GM23338 (cell line): Measurements from ENCODE around the gene DNAL1. TPM values are rescaled to one million over a fixed set of nuclear protein-coding genes. Genes with fewer than 3 reads are reported as not detected.

ENCODE experiments used
- ATAC-seq: fragments of 200-7000 bp; cut with Tn5 transposase; 3 replicates; pipeline ENCODE4 v1.9.1; 2020
- DNase-seq: peaks from one replicate; pipeline ENCODE4 v3.0.0-alpha.2; 2015; ENCODE audit warnings: low spot score
- H2AFZ ChIP-seq: fragments of 200-600 bp; sonication (generic); 2 replicates; pipeline ENCODE4 v1.8.0; 2016; ENCODE audit warnings: antibody characterized with exemption, mild to moderate bottlenecking, moderate library complexity
- H3F3A ChIP-seq: fragments of 200-600 bp; sonication (generic); replicated peaks from 2 replicates; pipeline ENCODE4 v1.8.0; 2017; ENCODE audit warnings: antibody characterized with exemption, mixed run types, low read depth
- H3K27ac ChIP-seq: fragments of 200-600 bp; sonication (generic); 2 replicates; pipeline ENCODE4 v1.6.1; 2016; ENCODE audit warnings: low read depth
- H3K27me3 ChIP-seq: fragments of 200-600 bp; sonication (generic); 2 replicates; pipeline ENCODE4 v1.8.0; 2016; ENCODE audit warnings: mild to moderate bottlenecking, mixed run types, moderate library complexity; ENCODE audit not compliant: insufficient read depth
- H3K36me3 ChIP-seq: fragments of 200-600 bp; sonication (generic); 2 replicates; pipeline ENCODE4 v1.8.0; 2016; ENCODE audit warnings: mild to moderate bottlenecking; ENCODE audit not compliant: insufficient read depth
- H3K4me1 ChIP-seq: fragments of 200-600 bp; sonication (generic); 2 replicates; pipeline ENCODE4 v1.8.0; 2016; ENCODE audit warnings: mild to moderate bottlenecking, moderate library complexity; ENCODE audit not compliant: insufficient read depth
- H3K4me2 ChIP-seq: fragments of 200-600 bp; sonication (generic); 2 replicates; pipeline ENCODE4 v1.7.1; 2017; ENCODE audit warnings: mixed run types
- H3K4me3 ChIP-seq: fragments of 200-600 bp; sonication (generic); 2 replicates; pipeline ENCODE4 v1.6.1; 2016; ENCODE audit warnings: mixed run types
- H3K79me2 ChIP-seq: fragments of 200-600 bp; sonication (generic); replicated peaks from 2 replicates; pipeline ENCODE4 v1.8.0; 2017; ENCODE audit warnings: mild to moderate bottlenecking; ENCODE audit not compliant: insufficient read depth
- H3K9me2 ChIP-seq: fragments of 200-600 bp; sonication (generic); 2 replicates; pipeline ENCODE4 v1.8.0; 2017; ENCODE audit not compliant: insufficient read depth
- H4K20me1 ChIP-seq: fragments of 200-600 bp; sonication (generic); replicated peaks from 2 replicates; pipeline ENCODE4 v1.8.0; 2017; ENCODE audit warnings: mild to moderate bottlenecking; ENCODE audit not compliant: insufficient read depth
- H3K27ac Mint-ChIP-seq: 2 replicates; pipeline ENCODE4 v1.8.0; 2020; ENCODE audit warnings: inconsistent platforms, mild to moderate bottlenecking, moderate library complexity, mixed read lengths
- H3K27me3 Mint-ChIP-seq: 3 replicates; pipeline ENCODE4 v1.8.0; 2022; ENCODE audit warnings: low read depth, mild to moderate bottlenecking, moderate library complexity, mixed read lengths, inconsistent platforms; ENCODE audit not compliant: insufficient read depth, poor library complexity
- H3K36me3 Mint-ChIP-seq: 3 replicates; pipeline ENCODE4 v1.8.0; 2021; ENCODE audit warnings: low read depth, mild to moderate bottlenecking, inconsistent platforms, moderate library complexity, mixed read lengths
- H3K4me1 Mint-ChIP-seq: 3 replicates; pipeline ENCODE4 v1.8.0; 2020; ENCODE audit warnings: mild to moderate bottlenecking, inconsistent platforms, mixed read lengths
- H3K4me3 Mint-ChIP-seq: 3 replicates; pipeline ENCODE4 v1.8.0; 2021; ENCODE audit warnings: moderate library complexity, mild to moderate bottlenecking, inconsistent platforms, mixed read lengths
- H3K9me3 Mint-ChIP-seq: 3 replicates; pipeline ENCODE4 v1.8.0; 2020; ENCODE audit warnings: moderate library complexity, mild to moderate bottlenecking, inconsistent platforms, mixed read lengths
- CREB1 ChIP-seq: fragments of 250-450 bp; sonication (Bioruptor Pico); IDR thresholded peaks from 2 replicates; pipeline ENCODE4 v1.5.0; 2020; ENCODE audit warnings: low read depth, mild to moderate bottlenecking, moderate library complexity
- CTCF ChIP-seq, 2 experiments: fragments of 200-600 bp in 1 of 2; sonication (generic) in 1 of 2; conservative IDR thresholded peaks; 2 replicates each; pipeline versions ENCODE4 v1.5.1 to v1.6.1; 2016 to 2017; ENCODE audit warnings: antibody characterized with exemption in 2 of 2, low read depth in 2 of 2, mild to moderate bottlenecking in 2 of 2, moderate library complexity in 1 of 2
- ETS1 ChIP-seq: IDR thresholded peaks from 2 replicates; pipeline ENCODE4 v1.6.1; 2016; ENCODE audit warnings: antibody characterized with exemption
- EZH2 ChIP-seq: fragments of 200-600 bp; sonication (generic); IDR thresholded peaks from one replicate; pipeline ENCODE4 v1.8.0; 2017; ENCODE audit warnings: antibody characterized with exemption, mild to moderate bottlenecking, low read depth; ENCODE audit not compliant: unreplicated experiment
- EZH2phosphoT487 ChIP-seq: fragments of 200-600 bp; sonication (generic); IDR thresholded peaks from one replicate; pipeline ENCODE4 v1.8.1; 2018; ENCODE audit warnings: antibody characterized with exemption; ENCODE audit not compliant: unreplicated experiment
- JUNB ChIP-seq: IDR thresholded peaks from one replicate; pipeline ENCODE4 v1.6.1; 2016; ENCODE audit warnings: antibody characterized with exemption; ENCODE audit not compliant: unreplicated experiment
- NANOG ChIP-seq: IDR thresholded peaks from 2 replicates; pipeline ENCODE4 v1.6.1; 2016; ENCODE audit warnings: antibody characterized with exemption, borderline replicate concordance
- POLR2AphosphoS5 ChIP-seq: IDR thresholded peaks from 2 replicates; pipeline ENCODE4 v1.6.1; 2016; ENCODE audit warnings: antibody characterized with exemption, low read depth
- REST ChIP-seq: IDR thresholded peaks from one replicate; pipeline ENCODE4 v1.6.1; 2018; ENCODE audit warnings: antibody characterized with exemption; ENCODE audit not compliant: unreplicated experiment
- STAT1 ChIP-seq: IDR thresholded peaks from one replicate; pipeline ENCODE4 v1.6.1; 2016; ENCODE audit warnings: antibody characterized with exemption; ENCODE audit not compliant: unreplicated experiment
- ZNF114 ChIP-seq: fragments of 250-450 bp; sonication (Bioruptor Pico); IDR thresholded peaks from 2 replicates; pipeline ENCODE4 v1.5.0; 2020; ENCODE audit warnings: mild to moderate bottlenecking, moderate library complexity
- ZNF462 ChIP-seq: fragments of 250-450 bp; sonication (Bioruptor Pico); IDR thresholded peaks from 2 replicates; pipeline ENCODE4 v1.5.0; 2020; ENCODE audit warnings: mild to moderate bottlenecking, moderate library complexity
- polyA plus RNA-seq: library from polyadenylated mRNA; unstranded; fragments of >200 nt; fragmentation: Nextera tagmentation; extraction: Ambion mirVana; gene quantifications from 2 replicates; pipeline ENCODE4 v1.2.1, GENCODE V29; 2016
- total RNA-seq: library from RNA; depleted of rRNA; stranded (reverse); fragments of >200 nt; shearing (Covaris generic); gene quantifications from 2 replicates; pipeline ENCODE4 v1.2.3, GENCODE V29; 2014

The DNAL1 gene
- total and polyA plus RNA-seq, 2 experiments from 2014 or later: 7.6 to 29.3 TPM

- TF ChIP-seq CTCF (conservative IDR thresholded peaks at IDR 0.05; ENCODE audit: low read depth in 2 of 2): no peak
- TF ChIP-seq STAT1: no peak
- no peak for TF ChIP-seq EZH2phosphoT487
Observed at GRCh38 chr14:73620268-73620667, 24.5 kb upstream of the DNAL1 start (continued).

- no peak overlapping the region for H3K27ac Mint-ChIP-seq
- no peaks in the 10 kb centered on the region for H3F3A ChIP-seq
- no peaks in the 10 kb centered on the region for H3K9me2 ChIP-seq
- H3K4me1 Mint-ChIP-seq: no peaks in the 10 kb centered on the region; the same call in 2 of the 3 replicates
- no peaks in the 10 kb centered on the region for H3K27me3 ChIP-seq
- H3K27me3 Mint-ChIP-seq: no peaks in the 10 kb centered on the region
- no peaks in the 10 kb centered on the region for H3K79me2 ChIP-seq
- peaks cover 9% of the 10 kb centered on the region; the same call in 2 of the 3 replicates for H3K36me3 Mint-ChIP-seq
- H3K4me1 ChIP-seq: no peaks in the 10 kb centered on the region
- DNase-seq (peak; percentile 72), ATAC-seq (peak; percentile 32; the same call in 1 of the 3 replicates)
- no peak overlapping the region for H3K4me3 ChIP-seq
- H3K36me3 ChIP-seq: no peaks in the 10 kb centered on the region
- H4K20me1 ChIP-seq: no peaks in the 10 kb centered on the region
- H3K9me3 Mint-ChIP-seq: peaks cover 4% of the 10 kb centered on the region; the same call in 1 of the 3 replicates
- H3K4me2 ChIP-seq: no peak overlapping the region
- H3K4me3 Mint-ChIP-seq: no peak overlapping the region
- no peak overlapping the region for H2AFZ ChIP-seq
- peak overlapping the region; percentile 76; the same call in 1 of the 2 replicates for H3K27ac ChIP-seq
- no peak for TF ChIP-seq NANOG
- TF ChIP-seq ZNF114: no peak
- TF ChIP-seq EZH2phosphoT487: no peak
- TF ChIP-seq JUNB: no peak
- TF ChIP-seq ZNF462 (CRISPR knock-in tag): no peak
- no peak for TF ChIP-seq CREB1 (CRISPR knock-in tag)
- TF ChIP-seq ETS1: no peak
- TF ChIP-seq REST: no peak
- TF ChIP-seq EZH2: no peak
- no peak for TF ChIP-seq POLR2AphosphoS5
Observed at GRCh38 chr14:73623504-73624054, 21.2 kb upstream of the DNAL1 start.
